Measurements from ENCODE around the gene PNKD.

Gene PNKD

DNA sequence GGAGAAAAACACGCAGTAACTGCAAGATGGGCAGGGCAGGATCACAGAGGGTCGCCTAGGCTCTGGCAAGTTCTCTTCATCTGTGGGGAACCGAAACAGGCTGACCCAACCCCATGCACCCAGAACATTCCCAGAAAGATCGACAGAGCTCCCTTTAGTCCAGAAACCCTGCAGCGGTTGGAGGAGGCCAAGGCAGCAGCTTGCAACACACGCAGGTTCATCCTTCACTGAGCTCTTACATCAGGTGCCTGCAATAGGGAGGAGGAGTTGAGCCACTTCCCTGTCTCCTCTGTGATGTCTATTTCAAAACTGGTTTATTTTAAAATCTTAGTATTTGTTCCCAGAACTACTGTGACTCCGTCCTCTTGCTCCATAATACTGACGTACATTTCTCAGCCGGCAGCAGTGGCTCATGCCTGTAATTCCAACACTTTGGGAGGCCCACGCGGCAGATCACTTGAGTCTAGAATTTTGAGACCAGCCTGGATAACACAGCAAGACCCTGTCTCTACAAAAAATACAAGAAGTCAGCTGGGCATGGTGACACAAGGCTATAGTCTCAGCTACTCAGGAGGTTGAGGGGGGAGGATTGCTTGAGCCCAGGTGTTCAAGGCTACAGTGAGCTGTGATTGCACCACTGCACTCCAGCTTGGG, 100.2 kb downstream of the PNKD start:
- no peak for DNase-seq (ENCODE audit: low read depth in 2 of 2)

DNA sequence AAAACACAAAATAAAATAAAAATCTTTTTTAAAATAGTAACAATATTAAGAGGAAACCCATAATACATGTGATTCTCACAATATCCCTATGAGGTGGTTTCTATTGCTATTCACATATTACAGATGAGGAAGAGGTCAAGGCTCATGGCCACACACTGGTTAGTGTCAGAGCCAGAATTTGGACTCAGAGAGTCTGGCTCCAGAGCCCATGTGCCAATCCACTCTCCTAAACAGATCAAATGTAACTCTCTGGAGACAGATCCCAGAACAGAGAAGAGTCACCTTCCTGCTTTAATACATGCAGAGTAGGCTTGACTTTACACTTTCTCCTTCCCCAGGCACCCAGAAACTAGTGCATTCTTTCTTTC, 101.6 kb downstream of the PNKD start:
- no peak for DNase-seq (ENCODE audit: low read depth in 2 of 2)

DNA sequence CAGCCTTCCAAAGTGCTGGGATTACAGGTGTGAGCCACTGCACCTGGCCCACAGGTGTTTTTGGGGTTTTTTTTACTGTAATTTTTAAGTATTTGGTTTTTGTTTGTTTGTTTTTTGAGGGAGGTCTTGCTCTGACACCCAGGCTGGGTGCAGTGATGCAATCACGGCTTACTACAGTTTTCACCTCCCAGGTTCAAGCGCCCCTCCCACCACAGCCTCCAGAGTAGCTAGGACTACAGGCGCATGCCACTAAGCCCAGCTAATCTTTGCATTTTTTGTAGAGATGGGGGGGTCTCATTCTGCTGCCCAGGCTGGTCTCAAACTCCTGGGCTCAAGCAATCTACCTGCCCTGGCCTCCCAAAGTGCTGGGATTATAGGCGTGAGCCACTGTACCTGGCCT, 104.5 kb downstream of the PNKD start:
- no peak for DNase-seq (ENCODE audit: low read depth in 2 of 2)

DNA sequence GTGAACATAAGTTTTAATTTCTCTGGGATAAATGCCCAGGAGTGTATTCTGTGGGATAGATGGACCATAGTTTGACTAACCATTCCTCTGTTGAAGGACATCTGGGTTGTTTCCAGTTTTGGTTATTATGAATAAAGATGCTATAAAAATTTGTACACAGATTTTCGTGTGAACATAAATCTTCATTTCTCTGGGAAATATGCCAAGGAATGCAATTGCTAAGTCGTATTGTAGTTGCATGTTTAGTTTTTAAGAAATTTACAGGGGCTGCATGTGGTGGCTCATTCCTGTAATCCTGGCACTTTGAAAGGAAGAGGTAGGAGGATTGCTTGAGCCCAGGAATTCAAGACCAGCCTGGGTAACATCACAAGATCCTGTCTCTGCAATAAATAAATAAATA, 104.9 kb downstream of the PNKD start:
- no peak for DNase-seq (ENCODE audit: low read depth in 2 of 2)

DNA sequence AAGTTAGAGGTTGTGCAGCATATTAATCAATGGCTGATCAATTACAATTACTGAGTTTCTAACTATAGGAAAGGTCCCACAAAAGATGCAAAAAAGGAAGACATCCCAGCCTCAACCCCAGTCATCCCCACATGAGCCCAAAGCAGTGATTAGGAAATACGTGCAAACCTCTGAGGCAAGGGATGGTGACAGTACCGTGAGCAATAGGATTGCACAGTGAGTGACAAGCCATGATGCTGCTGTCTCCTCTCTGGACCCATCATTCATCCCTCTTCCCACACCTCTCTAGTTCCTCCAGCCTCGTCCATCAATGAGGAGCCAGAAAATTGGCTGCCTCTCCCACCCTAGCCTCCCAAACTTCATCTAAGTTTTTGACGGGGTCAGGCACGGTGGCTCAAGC, 107.7 kb downstream of the PNKD start:
- no peak for DNase-seq (ENCODE audit: low read depth in 2 of 2)

DNA sequence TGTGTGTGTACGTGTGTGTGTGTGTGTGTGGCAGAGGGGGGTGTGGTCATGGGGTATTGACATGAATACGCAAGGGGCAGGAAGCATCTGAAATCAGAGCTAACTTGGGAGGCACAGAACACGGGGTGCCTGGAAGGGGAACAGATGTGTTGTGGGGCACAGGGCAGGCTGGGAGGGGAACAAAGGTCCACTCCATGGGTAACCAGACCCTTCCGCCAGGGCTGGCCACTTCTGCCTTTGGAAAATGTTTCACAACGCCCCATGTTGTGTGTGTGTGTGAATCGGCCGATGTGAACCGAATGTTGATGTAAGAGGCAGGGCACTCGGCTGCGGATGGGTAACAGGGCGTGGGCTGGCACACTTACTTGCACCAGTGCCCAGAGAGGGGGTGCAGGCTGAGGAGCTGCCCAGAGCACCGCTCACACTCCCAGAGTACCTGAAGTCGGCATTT, 111.6 kb downstream of the PNKD start, which contains the start of gene SLC11A1:
Gene SLC11A1 (plus strand): TSS at position 358 of the 451 bp plus-strand sequence. CDS start 96 bp downstream, outside the sequence.
- no peak for DNase-seq (ENCODE audit: low read depth in 2 of 2)

DNA sequence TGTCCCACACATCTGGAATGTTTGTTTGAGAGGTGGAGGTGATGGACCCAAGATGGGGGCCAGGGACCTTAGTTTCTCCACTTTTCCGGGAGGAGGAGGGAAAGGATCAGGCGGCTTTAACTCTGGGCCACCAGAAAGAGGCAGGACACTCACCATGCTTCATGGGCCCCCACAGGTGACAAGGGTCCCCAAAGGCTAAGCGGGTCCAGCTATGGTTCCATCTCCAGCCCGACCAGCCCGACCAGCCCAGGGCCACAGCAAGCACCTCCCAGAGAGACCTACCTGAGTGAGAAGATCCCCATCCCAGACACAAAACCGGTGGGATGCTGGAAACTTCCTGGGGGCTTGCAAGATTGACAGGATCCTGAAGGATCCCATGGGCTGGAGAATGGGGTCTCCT, 112.5 kb downstream of the PNKD start:
- DNase-seq (ENCODE audit: low read depth in 2 of 2): no peak

DNA sequence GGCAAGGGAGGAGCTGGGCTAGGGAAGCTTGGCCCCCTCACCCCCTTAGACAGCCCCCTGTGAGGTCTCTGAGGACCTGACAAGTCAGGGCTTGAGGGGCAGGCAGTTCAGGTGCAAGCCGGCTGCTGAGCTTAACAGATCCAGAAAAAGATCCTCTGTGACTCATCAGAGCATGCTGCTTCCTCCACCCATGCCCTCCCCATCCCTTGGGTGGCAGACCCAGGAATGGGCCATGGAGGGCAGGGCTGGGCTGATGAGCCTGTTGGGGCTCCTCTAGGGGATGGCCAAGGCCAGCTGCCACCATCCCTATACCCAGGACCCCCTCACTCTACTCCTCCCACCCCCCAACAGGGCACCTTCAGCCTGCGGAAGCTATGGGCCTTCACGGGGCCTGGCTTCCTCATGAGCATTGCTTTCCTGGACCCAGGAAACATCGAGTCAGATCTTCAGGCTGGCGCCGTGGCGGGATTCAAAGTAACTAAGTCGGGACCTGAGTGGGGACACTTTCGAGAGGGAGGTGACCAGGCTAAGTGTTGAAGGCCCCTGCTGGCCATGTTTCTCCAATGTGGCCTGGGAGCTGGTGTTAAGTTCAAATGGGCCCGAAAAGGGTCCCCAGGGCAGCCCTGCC, 113.7 kb downstream of the PNKD start:
- DNase-seq (ENCODE audit: low read depth in 2 of 2): no peak

DNA sequence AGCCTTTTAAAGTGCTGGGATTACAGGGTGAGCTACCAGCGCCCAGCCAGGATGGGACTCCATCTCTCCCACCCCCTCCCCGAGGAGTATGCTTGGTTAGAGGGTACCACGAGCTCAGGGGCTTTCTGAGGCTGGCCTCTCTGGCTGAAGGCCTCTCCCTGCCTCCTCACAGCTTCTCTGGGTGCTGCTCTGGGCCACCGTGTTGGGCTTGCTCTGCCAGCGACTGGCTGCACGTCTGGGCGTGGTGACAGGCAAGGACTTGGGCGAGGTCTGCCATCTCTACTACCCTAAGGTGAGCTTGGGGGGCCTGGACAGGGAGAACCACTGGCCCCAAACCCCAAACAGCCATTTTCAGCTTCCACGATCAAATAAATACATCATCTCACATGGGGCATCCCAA, 114.7 kb downstream of the PNKD start:
- DNase-seq (ENCODE audit: low read depth in 2 of 2): no peak

DNA sequence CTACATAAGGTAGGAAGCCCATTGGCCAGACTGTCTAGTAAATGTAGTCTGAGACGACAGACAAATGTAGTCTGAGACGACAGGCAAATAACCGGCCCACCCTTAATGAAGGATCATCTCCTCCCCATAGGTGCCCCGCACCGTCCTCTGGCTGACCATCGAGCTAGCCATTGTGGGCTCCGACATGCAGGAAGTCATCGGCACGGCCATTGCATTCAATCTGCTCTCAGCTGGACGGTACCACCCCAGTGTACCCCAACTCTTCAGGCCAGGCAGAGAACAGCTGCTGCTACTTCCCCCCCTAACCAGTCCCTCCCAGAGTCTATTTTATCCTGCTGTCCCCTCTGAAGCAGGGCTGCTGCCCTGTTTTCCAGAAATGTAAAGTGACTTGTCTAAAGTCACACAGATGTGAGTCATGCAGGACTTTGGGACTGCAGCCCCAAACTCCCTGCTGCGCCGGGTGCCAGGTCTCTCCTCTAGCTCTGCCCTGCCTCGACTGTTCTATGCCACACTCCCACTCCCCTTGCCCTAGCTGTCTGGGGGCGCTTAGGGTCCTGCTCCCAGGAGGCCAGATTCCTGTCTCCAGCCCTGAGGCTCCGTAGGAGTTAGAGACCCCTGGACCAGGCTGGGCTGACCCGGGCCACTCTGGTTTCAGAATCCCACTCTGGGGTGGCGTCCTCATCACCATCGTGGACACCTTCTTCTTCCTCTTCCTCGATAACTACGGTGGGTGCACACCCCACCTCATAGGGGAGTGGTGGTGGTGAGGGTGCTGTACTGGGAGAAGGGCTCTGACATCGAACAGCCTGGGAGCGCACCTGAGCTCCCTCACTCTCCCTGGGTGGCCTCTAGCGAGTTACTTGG, 116.4 kb downstream of the PNKD start:
- no peak for DNase-seq (ENCODE audit: low read depth in 2 of 2)

DNA sequence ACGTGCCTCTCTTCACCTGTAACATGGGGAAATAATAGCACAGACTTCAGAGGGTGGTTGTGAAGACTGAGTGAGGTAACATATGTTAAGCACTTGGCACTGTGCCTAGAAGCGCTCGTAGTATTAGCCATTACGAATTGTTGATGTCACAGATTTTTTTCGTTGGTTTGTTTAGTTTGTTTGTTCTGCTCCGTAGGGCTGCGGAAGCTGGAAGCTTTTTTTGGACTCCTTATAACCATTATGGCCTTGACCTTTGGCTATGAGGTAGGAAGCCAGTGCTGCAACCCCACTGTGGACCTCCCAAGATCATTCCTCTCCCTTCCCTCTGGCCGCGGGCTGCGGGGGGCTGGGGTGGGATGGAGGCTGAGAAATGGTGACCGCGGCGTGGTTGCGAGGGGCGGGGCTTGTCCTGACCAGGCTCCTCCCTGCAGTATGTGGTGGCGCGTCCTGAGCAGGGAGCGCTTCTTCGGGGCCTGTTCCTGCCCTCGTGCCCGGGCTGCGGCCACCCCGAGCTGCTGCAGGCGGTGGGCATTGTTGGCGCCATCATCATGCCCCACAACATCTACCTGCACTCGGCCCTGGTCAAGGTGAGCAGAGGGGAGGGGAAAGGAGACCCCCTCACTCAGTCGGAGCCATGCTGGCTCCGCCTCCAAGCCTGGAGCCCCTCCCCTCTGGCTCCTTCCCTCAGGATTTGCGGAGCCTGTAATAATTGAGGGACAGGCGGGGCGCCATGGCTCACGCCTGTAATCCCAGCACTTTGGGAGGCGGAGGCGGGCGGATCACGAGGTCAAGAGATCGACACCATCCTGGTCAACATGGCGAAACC, 117.3 kb downstream of the PNKD start:
- DNase-seq (ENCODE audit: low read depth in 2 of 2): no peak

DNA sequence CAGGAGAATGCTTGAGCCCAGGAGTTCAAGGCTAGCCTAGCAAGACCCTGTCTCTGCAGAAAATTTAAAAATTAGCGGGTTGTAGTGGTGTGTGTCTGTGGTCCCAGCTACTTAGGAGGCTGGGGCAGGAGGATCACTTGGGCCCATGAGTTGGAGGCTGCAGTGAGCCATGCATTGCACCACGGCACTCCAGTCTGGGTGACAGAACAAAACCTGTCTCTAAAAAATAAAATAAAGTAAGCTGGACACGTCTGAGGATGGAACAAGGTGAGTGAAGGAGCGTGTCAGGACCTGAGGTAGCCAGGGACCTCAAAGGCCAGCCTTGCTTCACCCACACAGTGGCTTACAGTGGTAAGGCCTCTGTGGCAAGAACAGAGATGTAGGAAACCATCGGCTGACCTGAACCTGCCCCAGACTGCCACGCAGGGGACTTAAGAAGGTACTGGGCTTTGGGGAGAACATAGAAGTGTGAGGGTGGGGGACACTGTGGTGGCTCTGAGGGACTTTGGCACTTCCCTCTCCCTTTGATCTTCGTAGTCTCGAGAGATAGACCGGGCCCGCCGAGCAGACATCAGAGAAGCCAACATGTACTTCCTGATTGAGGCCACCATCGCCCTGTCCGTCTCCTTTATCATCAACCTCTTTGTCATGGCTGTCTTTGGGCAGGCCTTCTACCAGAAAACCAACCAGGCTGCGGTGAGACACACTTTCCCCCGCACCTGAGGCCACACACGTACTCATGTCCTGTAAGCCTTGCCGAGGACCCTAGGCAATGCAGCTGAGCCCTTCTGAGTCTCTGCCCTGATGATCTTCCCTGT, 119.2 kb downstream of the PNKD start:
- DNase-seq (ENCODE audit: low read depth in 2 of 2): no peak

DNA sequence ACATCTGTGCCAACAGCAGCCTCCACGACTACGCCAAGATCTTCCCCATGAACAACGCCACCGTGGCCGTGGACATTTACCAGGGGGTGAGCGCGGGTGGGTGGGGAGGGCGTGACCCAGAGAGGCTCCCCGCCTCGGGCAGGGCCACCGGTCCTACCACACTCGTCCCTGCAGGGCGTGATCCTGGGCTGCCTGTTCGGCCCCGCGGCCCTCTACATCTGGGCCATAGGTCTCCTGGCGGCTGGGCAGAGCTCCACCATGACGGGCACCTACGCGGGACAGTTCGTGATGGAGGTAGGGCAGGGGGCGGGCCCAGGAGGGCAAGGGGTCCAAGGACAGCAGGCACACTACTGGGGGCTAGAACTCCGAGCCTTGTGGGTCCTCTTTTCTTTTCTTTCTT, 120.9 kb downstream of the PNKD start:
- no peak for DNase-seq (ENCODE audit: low read depth in 2 of 2)

DNA sequence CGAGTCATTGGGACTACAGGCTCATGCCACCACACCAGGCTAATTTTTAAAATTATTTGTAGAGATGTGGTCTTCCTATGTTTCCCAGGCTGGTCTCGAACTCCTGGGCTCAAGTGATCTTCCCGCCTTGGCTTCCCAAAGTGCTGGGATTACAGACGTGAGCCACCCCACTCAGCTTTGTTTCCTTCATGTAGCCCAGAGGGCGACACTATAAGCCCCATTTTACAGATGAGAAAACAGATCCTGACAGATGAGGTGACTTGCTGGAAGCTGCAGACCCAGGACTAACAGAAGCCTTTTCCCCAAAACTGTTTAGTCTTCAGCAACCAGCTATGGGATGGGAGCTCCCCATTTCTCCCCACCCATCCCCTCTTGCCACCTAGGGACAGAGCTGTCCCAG, 122.1 kb downstream of the PNKD start:
- no peak for DNase-seq (ENCODE audit: low read depth in 2 of 2)

DNA sequence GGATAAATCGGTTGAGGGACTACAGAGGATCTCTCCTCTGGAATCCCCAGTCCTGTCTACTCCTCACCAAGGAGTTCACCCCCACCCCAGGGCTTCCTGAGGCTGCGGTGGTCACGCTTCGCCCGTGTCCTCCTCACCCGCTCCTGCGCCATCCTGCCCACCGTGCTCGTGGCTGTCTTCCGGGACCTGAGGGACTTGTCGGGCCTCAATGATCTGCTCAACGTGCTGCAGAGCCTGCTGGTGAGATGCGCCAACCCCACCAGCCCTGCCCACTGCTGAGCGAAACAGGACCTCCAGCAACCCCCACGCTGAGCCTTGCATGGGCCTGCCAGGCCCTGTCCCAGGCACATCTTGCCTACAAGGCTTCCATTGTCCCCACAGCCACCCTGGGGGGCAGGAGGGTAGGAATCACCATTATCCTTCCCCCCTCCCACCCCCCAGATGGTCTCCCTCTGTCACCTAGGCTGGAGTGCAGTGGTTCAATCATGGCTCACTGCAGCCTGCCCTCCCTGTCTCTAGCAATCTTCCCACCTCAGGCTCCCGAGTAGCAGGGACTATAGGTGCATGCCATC, 122.7 kb downstream of the PNKD start:
- no peak for DNase-seq (ENCODE audit: low read depth in 2 of 2)

DNA sequence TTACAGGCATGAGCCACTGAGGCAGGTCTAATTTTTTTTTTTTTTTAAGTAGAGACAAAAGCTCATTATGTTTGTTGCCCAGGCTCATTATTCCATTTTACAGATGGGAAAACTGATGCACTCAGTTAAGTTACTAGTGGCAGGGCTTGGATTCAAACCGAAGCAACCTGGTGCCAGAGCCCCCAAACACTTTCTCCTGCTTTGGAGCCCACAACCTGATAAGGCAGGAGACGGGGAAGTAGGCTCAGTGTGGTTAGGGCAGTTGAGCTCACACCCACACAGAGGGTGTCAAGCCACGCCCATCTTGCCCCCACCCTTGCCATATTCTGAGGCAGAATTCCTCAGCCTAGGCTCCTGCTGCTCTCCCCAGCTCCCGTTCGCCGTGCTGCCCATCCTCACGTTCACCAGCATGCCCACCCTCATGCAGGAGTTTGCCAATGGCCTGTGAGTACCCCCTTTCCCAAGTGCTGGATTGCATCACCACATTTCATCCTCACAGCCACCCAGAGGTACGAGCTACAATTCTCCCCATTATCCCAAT, 123.5 kb downstream of the PNKD start:
- no peak for DNase-seq (ENCODE audit: low read depth in 2 of 2)

DNA sequence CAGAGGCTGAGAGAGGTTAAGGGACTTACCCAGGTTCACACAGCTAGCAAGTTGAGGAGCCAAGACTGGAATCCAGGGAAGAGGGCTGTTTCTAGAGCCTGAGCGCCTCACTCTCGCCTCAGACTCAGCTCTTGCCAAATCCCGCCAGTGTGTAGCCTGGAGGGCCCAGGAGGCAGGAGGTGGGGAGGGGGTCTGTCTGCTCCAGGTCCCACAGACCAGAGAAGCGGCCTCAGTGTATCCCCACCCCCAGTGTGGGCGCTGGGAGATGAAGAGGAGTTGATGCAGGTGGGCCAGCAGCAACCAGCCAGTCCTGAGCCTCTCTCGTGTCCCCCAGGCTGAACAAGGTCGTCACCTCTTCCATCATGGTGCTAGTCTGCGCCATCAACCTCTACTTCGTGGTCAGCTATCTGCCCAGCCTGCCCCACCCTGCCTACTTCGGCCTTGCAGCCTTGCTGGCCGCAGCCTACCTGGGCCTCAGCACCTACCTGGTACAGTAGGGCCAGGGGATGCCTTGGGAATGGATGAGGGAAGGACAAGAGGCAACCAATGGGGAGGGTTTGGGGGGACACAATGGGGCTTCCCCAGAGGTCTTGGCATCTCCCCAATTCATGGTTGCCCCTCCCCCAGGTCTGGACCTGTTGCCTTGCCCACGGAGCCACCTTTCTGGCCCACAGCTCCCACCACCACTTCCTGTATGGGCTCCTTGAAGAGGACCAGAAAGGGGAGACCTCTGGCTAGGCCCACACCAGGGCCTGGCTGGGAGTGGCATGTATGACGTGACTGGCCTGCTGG, 124.2 kb downstream of the PNKD start:
- DNase-seq (ENCODE audit: low read depth in 2 of 2): no peak

DNA sequence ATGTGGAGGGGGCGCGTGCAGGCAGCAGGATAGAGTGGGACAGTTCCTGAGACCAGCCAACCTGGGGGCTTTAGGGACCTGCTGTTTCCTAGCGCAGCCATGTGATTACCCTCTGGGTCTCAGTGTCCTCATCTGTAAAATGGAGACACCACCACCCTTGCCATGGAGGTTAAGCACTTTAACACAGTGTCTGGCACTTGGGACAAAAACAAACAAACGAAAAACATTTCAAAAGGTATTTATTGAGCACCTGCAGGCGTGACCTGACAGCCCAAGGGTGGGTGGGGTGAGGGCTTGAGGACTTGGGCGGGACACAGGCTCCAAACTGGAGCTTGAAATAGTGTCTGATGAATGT, 124.7 kb downstream of the PNKD start:
- no peak for DNase-seq (ENCODE audit: low read depth in 2 of 2)

DNA sequence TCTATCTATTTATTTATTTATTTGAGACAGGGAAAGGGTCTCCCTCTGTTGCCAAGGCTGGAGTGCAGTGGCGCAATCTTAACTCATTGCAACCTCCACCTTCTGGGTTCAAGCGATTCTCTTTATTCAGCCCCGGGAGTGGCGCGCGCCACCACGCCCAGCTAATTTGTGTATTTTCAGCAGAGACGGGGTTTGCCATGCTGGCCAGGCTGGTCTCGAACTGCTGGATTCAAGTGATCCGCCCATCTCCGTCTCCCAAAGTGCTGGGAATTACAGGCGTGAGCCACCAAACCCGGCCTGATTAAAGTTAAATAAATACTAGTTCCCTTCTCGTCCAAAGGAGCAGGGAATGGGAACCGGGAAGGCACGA, 125.1 kb downstream of the PNKD start:
- no peak for DNase-seq (ENCODE audit: low read depth in 2 of 2)
